ENCODE data around the gene RALY.

Gene RALY

DNA sequence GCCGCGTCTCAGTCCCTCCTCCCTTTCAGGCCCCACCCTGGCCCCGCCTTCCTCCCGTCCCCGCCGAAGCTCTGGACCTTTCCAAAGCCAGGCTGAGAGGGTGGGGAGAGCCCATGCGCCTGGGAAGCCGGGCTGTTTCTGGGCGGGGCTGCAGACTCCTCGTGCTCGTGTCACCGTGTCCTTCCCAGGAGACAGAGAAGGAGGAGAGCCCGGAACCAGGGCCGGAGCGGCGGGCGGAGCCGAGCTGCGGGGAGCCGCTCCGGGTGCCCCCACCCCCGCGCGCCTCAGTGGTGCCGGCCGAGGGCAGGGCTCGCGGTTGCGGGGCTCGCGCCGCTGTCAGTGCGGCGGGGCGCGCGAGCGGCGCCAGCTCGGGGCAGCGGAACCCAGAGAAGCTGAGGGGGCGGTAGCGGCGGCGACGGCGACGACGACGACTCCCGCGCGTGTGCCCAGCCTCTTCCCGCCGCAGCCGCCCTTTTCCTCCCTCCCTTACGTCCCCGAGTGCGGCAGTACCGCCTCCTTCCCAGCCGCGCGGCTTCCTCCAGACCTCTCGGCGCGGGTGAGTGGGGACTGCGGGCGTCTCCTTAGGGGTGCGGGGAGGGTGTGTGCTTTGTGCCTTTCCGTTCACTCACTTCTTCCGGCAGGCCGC lies at the start of gene RALY:
Gene RALY, plus strand, starts transcription at position 336 of the 646 bp plus-strand sequence. CDS start 78,164 bp downstream, outside the sequence.
- intact Hi-C loops (cut with DNase I) = loop anchor here (1.0 to 5.0 kb wide), 3 partner anchors 46 to 119 kb away; partner anchors contain the start of gene EIF2S2
- DNase-seq = peak in 4 of 10 donors; percentile 98 to 99 (median 98)

DNA sequence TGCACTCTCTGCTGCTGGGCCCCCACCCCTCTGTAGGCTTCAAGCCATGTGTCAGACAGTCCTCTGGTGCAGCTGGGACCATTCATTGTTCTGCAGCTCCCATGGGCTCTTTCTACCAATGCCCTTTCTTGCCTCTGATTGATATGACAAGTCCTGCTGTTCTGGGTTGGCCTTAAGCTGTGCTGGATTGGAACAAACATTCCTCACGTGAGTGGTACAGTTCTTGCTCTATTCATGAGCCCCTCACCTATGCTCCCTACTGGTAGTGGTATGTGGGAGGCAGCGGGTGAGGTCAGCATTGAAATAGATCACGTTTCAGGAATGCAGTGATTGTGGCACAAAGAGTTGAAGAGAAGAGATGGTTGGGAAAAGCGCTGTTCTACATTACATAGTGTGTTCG lies 48.8 kb upstream of the RALY start:
- intact Hi-C loops (cut with DNase I) = loop anchor here (5.0 kb wide), 1 partner anchor 47 kb away; the partner anchor contains the start of gene RALY
- DNase-seq = no peak

DNA sequence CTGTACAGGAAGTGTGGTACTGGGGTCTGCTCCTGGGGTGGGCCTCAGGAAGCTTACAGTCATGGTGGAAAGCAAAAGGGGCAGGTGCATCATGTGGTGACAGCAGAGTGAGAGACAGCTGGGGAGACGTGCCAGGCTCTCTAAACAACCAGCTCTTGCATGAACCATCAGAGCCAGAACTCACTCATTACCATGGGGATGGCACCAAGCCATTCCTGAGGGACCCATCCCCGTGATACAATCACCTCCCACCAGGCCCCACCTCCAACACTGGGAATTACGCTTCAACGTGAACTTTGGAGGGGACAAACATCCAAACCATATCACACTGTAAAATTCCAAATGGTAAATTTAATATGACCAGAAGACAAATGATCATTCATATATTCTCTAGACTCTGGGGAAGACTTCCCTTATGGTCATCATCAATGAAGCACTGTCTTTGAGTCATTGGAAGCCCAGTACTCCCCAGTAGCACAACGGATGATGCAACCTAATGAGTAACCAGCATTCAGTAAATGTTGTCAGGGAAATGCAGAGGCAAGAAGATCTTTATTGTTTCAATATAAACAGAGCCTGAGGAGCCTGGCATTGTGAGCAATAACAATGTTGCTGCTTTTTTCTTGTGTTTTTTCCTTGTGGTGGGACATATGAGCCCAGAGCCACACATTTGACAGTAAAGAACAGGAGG lies 48.2 kb upstream of the RALY start:
- DNase-seq = peak in 7 of 10 donors; percentile 13 to 95 (median 64)
- intact Hi-C loops (cut with DNase I) = loop anchor here (5.0 kb wide), 1 partner anchor 47 kb away; the partner anchor contains the start of gene RALY

DNA sequence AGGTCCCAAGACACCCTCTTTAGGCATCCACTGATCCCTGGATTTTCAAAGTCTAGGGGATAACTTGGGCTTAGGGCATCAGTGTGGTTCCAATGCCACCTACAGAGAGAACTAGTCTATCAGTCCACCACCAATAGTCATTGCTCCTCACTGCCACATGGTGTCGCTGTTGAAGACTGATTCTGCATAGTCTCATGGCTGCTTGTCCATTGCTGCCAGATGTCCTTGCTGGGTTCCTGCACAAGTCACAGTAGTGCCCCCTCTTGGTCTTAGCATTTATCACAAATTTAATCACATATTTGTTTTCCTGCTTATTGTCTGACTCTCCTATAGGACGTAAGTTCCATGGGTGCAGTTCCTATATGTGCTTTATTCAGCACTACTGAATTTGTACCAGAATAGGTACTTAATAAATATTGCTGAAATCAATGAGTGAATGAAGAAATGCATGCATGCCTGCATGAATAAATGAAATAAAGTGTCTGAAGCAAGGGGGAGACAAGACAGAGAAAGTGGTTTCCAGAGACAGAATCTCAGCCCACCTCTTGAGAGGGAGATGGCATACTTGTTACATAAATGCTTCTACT lies 45.9 kb upstream of the RALY start:
- intact Hi-C loops (cut with DNase I) = loop anchor here (5.0 kb wide), 1 partner anchor 44 kb away; the partner anchor contains the start of gene RALY
- no peak for DNase-seq

DNA sequence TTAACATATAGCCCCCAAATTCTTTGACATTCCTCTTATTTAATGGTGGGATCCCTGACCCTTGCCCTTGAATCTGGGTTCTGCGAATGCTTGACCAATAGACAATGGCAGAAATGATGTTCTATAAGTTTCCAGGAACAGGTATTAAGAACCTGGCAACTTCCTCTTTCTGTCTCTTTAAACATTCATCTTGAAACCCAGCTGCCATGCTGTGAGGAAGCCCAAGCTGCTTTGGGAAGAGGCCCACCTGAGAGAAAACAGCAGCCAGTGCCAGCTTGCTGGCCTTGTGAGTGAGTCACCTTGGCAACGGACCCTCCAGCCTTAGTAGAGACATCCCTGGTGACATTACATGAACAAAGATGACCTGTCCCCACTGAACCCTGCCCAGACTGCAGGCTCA lies 45.2 kb upstream of the RALY start:
- intact Hi-C loops (cut with DNase I) = loop anchor here (5.0 kb wide), 1 partner anchor 44 kb away; the partner anchor contains the start of gene RALY
- DNase-seq = no peak

DNA sequence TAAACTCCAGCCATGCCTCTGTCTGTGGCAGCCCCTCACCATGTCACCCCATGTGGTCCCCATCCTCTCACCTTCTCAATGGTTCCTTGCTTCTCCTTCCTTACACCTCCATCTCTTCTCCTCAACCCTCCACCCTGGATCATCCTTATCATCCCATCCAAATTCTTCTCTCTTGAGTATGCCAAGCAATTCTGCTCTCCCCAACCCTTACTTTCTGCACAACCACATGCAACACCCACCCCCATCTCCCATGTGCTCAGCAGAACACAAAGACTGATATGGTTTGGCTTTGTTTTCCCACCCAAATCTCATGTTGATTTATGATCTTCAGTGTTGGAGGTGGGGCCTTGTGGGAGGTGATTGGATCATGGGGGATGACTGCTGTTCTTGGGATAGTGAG lies 42.5 kb upstream of the RALY start:
- no peak for DNase-seq
- intact Hi-C loops (cut with DNase I) = no loop called here

DNA sequence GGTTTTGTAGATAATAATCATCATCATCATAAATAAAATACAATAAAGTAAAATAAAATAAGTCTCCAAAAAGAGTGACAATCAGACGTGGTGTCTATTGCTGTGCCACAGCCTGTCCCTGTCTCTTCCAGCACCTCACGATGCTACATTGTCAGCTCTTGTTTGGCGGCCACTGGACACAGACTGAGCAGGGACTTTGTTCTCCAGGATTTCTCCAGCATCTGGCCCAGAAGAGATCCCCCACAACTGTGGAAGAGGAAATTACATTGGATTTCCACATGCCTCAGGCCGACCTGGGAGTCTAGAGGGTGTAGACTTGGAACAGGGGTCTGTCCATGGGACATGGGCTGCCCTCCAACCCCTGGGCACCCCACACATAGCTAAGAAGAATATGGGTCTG lies 39.2 kb upstream of the RALY start:
- intact Hi-C loops (cut with DNase I) = no loop called here
- DNase-seq = no peak

DNA sequence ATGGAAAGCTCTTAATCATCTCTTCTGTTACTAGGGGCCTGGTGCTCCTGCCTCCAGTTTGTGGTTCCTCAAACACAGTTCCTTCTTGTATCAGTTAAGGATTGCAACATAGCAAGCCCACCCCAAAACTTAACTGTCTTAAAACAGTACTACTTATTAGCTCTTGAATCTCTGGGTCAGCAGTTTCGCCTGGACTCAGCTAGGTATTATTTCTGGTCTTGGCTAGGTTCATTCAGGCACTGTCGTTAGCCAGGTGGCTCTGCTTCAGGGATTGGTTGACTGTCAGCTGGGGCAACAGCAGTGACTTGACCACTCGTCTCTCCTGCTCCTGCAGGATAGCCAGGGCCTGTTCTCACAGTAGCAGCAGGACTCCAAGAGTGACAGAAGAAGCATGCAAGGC lies 30.0 kb upstream of the RALY start:
- intact Hi-C loops (cut with DNase I) = no loop called here

DNA sequence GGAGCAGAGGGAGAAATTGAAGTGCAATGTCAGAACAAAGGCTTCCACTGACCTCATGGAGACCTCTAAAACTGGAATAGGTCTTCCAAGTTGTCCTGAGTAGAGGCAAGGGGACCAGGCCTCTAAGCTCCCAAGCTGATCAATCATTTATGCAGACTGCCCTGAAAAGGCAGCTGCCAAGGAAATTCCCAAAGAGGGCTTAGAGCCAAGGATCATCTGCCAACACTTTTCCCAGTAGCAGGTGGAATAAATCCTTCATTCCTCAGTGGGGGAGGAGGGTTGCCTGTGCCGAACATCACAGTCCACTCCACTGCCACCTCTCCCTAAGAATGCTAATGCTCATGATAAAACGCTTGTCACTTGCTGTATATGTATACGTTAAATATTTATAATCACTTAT lies 29.3 kb upstream of the RALY start:
- intact Hi-C loops (cut with DNase I) = no loop called here
- no peak for DNase-seq

More for the DNA sequence above, 30.0 kb upstream of the RALY start:
- DNase-seq = no peak

DNA sequence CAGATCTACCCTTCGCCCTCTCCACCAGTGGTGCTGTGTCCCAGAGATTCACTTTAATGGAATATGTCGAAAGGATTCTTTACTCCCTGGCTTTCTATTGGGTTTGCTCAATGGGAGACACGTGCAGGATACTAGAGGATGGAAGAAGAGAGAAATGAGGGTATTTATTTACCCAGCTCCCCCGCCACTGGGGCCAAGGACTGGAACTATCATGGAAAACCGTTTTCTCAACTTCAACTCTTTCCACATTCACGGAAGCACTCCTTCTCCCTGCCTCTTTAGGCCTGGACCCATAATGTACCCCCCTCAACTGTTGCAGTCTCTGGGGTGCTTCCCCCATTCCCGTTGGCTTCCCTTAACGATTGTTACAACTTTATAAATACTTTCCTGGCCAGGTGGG lies 26.6 kb upstream of the RALY start:
- intact Hi-C loops (cut with DNase I) = no loop called here

DNA sequence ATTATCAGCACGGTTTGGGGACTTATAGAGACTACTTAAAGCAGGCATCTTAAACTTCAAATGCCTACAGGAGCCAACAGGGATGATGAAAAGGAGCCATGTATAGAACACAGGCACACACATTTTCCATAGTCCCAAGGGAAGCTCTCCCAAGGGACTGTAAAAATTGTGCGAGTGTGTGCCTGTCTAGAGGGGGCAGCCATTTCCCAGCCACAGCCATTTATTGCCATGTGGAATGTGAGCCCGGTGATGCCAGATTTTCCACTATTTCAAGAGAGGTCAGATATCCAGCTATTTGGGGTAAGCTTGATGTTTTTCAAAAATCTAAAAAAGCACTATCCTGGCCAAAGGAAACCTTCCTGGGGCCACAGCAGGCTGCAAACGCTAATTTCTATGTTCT lies 24.1 kb upstream of the RALY start:
- intact Hi-C loops (cut with DNase I) = no loop called here
- DNase-seq = no peak

More for the DNA sequence above, 26.6 kb upstream of the RALY start:
- no peak for DNase-seq

DNA sequence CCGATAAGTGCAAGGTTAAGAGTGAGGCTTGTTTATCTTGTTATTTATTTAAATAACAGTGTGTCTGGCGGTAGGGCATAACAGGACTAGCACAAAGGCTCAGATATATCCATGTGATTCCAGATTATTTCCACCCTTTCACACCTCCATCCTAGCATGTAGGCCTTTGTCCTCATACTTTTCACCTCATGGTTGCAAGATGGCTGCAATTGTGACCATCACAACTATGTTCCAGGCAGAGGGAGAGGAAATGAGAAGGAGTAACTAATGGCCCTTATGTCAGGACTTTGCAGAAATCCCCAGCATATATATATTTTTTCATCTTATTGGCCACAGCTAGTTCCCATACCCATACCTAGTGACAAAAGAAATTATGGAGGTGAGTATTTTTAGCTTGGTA lies 23.5 kb upstream of the RALY start:
- DNase-seq = no peak
- intact Hi-C loops (cut with DNase I) = no loop called here

DNA sequence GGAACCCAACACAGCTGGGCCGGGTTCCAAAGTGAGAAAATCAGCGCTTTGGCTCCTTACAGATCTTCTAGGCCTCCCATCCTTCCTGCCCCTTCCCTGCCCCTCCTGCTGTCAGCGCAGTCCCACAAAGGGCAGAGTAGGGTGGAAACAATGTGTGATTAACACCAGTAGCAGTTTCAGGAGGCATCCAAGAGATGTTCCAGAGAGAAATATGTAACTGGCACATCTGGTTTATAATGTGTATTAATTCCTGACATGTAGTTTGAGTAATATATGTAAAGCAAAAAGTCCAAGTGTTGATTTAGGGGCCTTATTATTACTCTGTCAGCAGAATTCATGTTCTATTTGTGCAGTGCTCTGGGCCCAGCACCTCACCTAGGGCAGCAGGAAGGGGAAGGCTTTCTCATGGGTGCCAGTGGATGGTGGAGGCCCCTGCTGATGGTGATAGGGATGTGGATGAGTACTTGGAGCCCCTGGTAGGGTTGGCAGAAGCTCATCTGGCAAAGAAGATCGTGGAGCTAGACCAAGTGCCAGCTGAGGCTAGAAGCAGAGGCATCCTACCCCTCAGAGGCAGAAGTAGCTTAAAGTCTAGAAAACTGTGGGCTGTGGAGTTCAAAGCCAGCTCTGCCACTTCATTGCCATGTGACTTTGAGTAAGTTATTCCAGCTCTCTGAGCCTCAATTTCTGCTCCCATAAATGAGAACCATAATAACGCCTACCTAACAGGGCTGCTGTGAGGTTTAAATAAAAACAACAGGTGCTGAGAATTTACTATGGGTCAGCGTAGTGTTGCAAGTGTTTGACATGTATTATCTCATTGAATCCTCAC lies 22.4 kb upstream of the RALY start:
- no peak for DNase-seq
- intact Hi-C loops (cut with DNase I) = no loop called here

DNA sequence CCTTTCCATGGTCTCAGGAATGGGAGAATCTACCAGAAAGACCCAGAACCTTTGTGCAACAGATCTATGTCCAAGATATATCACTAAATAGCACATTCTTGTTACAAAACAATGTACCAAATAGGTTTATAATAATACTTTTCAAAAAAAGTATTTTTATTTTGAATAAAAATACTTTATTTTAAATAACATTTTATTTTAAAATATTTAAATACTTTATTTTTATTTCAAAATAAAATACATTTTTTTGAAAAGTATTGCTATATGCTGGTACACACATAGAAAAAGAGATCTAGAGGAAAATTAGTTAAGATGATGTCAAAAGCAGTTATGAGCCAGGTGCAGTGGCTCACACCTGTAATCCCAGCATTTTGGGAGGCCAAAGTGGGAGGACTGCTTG lies 16.8 kb upstream of the RALY start:
- intact Hi-C loops (cut with DNase I) = no loop called here
- DNase-seq = no peak

DNA sequence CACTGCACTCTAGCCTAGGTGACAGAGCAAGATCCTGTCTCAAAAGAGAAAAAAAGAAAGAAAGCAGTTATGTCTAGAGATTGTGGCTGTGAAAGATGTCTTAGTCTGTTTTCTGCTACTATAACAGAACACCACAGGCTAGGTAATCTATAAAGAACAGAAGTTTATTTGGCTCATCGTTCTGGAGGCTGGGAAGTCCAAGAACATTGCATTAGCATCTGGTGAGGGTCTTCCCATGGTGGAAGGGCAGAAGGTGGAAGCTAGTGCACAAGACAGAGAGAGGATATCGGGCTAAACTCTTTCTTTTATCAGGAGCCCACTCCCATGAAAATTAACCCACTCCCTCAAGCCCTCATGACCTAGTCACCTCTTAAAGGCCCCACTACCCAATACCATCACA lies 16.2 kb upstream of the RALY start:
- intact Hi-C loops (cut with DNase I) = no loop called here
- DNase-seq = no peak

DNA sequence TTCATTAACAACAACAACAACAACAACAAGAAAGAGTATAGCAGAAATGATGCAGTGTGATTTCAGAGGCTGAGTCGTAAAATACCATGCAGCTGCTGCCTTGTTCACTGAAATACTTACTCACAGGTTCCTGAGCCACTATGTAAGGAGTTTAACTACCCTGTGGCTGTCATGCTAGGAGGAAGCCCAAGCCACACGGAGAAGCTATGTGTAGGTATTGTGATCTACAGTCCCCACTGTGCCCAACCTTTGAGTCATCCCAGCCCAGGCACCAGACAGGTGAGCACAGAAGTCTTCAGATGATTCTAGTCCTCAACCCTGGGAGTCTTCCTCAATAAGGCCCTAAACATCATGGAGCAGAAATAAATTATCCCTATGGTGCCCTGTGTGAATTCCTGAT lies 14.6 kb upstream of the RALY start:
- intact Hi-C loops (cut with DNase I) = no loop called here
- DNase-seq = no peak

DNA sequence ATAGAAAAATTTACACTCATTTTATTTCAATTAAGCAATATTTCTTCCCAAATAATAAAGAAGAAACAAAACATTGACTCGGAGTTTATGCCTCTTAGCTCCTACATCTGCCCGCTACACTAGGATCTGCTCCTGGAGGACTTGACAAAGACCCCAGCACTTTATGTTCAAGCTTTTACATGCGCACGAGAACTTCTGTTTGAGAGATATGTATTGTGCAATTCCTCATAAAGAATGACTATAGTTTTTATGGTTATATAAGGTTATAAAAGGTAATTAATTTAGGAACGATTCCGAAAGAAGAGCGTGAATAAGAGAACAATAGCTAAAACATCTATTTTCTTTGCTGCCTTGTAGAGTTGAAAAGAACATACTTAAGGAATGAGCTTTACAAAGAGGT lies 12.4 kb upstream of the RALY start:
- intact Hi-C loops (cut with DNase I) = no loop called here
- no peak for DNase-seq

DNA sequence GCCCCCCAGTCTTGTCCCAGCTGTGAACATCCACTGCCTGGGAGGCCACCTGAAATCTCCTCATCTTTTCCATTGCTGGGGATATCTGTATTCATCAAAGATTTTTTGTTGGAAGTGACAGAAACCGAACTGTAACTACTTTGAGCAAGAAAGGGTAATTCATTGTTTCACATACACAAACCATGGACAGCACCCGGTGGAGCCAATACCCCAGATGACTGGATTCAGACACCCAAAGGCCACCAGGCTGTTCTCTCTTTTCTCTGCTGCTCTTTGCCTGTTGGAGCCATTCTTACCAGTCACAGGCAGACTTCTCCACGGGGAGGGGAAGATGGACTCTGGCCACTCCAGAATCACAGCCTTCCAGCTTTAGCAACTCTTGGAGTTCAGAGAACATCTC lies 11.7 kb upstream of the RALY start:
- no peak for DNase-seq
- intact Hi-C loops (cut with DNase I) = no loop called here

DNA sequence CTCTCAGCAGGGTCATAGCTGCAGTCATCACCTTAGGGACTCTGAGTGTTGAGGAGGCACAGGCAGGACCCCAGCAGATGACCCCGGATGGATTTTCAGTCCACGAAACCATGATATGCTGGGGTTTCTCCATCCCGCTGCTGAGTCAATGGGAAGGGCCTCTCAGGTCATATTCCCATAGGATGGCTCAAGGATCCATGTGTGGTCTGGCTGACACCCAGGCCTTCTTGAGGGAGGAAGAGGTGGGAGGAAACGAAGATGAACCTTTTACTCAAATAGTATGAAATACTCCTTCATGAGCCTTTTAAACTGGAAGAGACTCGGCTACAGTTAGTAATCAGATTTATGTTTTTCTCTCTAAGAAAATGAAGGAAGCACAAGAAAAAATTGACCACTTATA lies 10.3 kb upstream of the RALY start:
- intact Hi-C loops (cut with DNase I) = no loop called here

DNA sequence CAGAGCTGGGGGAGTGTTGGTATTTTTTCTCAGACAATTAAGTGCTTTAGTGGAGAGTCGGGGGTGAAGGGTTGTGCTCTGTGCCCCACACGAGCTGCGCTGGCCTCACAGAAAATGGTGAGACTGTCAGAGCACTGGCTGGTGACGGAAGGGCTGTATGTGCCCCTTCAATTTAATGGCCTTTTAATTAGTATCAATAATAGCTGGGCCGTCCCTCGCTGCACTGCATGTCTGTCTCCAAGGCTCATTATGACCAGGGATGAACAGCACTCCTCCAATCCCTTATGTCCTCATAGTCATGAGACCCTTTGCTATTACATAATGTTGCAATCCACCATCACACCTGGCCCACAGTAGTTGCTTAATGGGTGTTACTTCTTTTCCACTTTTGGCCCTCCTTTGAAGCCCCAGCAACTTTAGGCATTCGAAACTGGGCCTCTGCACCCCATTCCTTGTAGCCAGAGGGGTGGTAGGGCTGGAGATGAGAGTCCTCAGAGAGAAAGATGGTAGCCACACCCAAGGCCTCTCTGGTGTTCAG lies 9.5 kb upstream of the RALY start:
- intact Hi-C loops (cut with DNase I) = no loop called here
- no peak for DNase-seq

More for the DNA sequence above, 10.3 kb upstream of the RALY start:
- DNase-seq = no peak
